Large intestine (tissue), 3 donors: ENCODE data around the gene CCDC88C. TPM values are rescaled to one million over a fixed set of nuclear protein-coding genes. Genes with fewer than 3 reads are reported as not detected.
"Not testable (repeated sequence)": the region's sequence is repeated elsewhere in the genome, so short reads cannot be mapped to it uniquely, and the experiment has no call there.

Experiments used
- DNase-seq, 2 donors: peaks; one replicate each; pipeline versions ENCODE4 v3.0.0 to v3.0.0-alpha.2; 2013
- H3K27ac ChIP-seq: one replicate; pipeline ENCODE4 v1.5.1; 2013; ENCODE audit warnings: low read length
- H3K27me3 ChIP-seq: 2 replicates; pipeline ENCODE4 v1.6.1; 2013; ENCODE audit warnings: low read length; ENCODE audit not compliant: control insufficient read depth, insufficient read depth
- H3K36me3 ChIP-seq: 2 replicates; pipeline ENCODE4 v1.6.1; 2013; ENCODE audit warnings: low read length; ENCODE audit not compliant: control insufficient read depth, insufficient read depth
- H3K4me1 ChIP-seq: one replicate; pipeline ENCODE4 v1.6.1; 2013; ENCODE audit warnings: low read length; ENCODE audit not compliant: control insufficient read depth, insufficient read depth
- H3K4me3 ChIP-seq: one replicate; pipeline ENCODE4 v1.5.1; 2013; ENCODE audit warnings: low read length
- H3K9me3 ChIP-seq: one replicate; pipeline ENCODE4 v1.6.1; 2013; ENCODE audit warnings: mild to moderate bottlenecking, low read depth, low read length, moderate library complexity; ENCODE audit not compliant: control insufficient read depth
- WGBS: methylation state at CpG from one replicate; pipeline ENCODE4 v1.1.5; 2013; ENCODE audit warnings: low lambda C conversion rate; ENCODE audit not compliant: insufficient coverage; 5-methylcytosine and 5-hydroxymethylcytosine counted together
- polyA plus RNA-seq: library from polyadenylated mRNA; unstranded; fragments of 120-200 nt; gene quantifications from one replicate; pipeline ENCODE4 v1.2.1, GENCODE V29; 2013

CCDC88C gene
- polyA plus RNA-seq, 1 donor: 28.0 TPM

- Histone ChIP-seq H3K36me3 (peaks cover 18% of the 10 kb centered on the region), H3K27me3 (no peaks in the 10 kb centered on the region), H3K4me3 (no peak overlapping the region), H3K27ac (no peak overlapping the region), H3K4me1 (peaks cover 5% of the 10 kb centered on the region), H3K9me3 (peaks cover 14% of the 10 kb centered on the region)
- DNase-seq: no peak
- WGBS: no CpG with 5 or more reads among the region's 3 CpGs
Measured at GRCh38 chr14:91231446-91231845, 186.2 kb downstream of the CCDC88C start.

DNA sequence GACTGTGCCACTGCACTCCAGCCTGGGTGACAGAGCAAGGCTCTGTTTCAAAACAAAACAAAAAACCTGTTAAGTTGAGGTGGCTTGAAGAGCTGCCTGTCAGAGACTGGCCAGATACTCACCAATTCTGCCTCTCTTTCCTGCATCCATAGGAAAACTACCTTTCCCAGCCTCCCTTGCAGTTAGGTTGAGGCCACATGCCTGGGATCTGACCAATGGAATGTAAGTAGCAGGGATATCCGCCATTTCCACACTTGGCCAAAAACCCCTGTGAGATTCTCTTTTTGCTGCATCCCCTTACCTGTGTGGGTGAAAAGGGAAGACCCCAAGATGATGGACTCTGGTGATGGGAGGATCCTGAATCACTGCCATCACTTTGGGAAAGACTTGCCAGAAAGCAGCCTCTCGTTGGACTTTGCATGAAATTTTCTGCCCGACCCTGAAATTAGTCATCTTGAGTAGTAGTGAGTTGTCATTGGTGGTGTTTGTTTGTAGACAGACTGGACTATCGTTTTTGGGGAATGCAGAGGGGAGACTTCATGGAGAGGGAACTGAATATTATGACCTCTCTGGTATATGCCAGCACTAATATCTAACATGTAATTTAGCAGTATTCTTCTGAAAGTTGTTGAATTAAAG, 187.1 kb downstream of the CCDC88C start:
- Histone ChIP-seq H3K27me3 (no peaks in the 10 kb centered on the region), H3K4me1 (no peaks in the 10 kb centered on the region), H3K36me3 (peaks cover 18% of the 10 kb centered on the region), H3K27ac (no peak overlapping the region), H3K4me3 (no peak overlapping the region), H3K9me3 (peaks cover 14% of the 10 kb centered on the region)
- WGBS: no CpG with 5 or more reads among the region's 4 CpGs
- no peak for DNase-seq

- Histone ChIP-seq H3K4me1 (no peaks in the 10 kb centered on the region), H3K27me3 (no peaks in the 10 kb centered on the region), H3K27ac (no peak overlapping the region), H3K36me3 (peaks cover 24% of the 10 kb centered on the region), H3K4me3 (no peak overlapping the region), H3K9me3 (peaks cover 14% of the 10 kb centered on the region)
- no CpG with 5 or more reads among the region's 6 CpGs for WGBS
- peak in 1 of 2 donors; percentile 29 for DNase-seq
Measured at GRCh38 chr14:91229743-91230200, 187.8 kb downstream of the CCDC88C start.

- no peak for DNase-seq
- Histone ChIP-seq H3K4me3 (no peak overlapping the region), H3K27me3 (no peaks in the 10 kb centered on the region), H3K27ac (no peak overlapping the region), H3K4me1 (no peaks in the 10 kb centered on the region), H3K36me3 (peaks cover 29% of the 10 kb centered on the region), H3K9me3 (peaks cover 7% of the 10 kb centered on the region)
- no CpG with 5 or more reads among the region's 1 CpG for WGBS
Measured at GRCh38 chr14:91229005-91229382, 188.6 kb downstream of the CCDC88C start.

- peaks cover 32% of the 10 kb centered on the region for H3K36me3 ChIP-seq
- H3K27me3 ChIP-seq: no peaks in the 10 kb centered on the region
- H3K27ac ChIP-seq: no peak overlapping the region
- no CpG with 5 or more reads among the region's 14 CpGs for WGBS
- H3K9me3 ChIP-seq: peaks cover under 1% of the 10 kb centered on the region
- no peak overlapping the region for H3K4me3 ChIP-seq
- no peaks in the 10 kb centered on the region for H3K4me1 ChIP-seq
- no peak for DNase-seq
Measured at GRCh38 chr14:91228112-91229004, 189.3 kb downstream of the CCDC88C start.

DNA sequence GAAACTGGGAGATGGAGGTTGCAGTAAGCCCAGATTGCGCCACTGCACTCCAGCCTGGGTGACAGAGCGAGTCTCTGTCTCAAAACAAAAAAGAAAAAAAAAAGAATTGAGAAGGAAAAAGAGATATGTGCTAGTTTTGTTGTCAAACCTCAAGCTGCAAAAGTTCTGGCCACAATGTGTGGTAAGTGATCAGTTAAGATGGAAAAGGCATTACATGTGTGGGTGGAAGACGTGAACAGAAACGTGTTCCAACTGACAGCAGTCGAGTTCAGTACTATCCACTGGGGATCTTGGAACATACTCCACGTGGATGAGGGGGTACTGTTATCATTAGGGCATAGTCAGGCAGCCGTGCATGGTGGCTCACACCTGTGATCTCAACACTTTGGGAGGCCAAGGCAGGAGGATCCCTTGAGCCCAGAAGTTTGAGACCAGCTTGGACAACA, 190.4 kb downstream of the CCDC88C start:
- no peaks in the 10 kb centered on the region for H3K9me3 ChIP-seq
- no CpG with 5 or more reads among the region's 7 CpGs for WGBS
- H3K27ac ChIP-seq: no peak overlapping the region
- H3K4me3 ChIP-seq: no peak overlapping the region
- no peak for DNase-seq
- H3K36me3 ChIP-seq: peaks cover 41% of the 10 kb centered on the region
- no peaks in the 10 kb centered on the region for H3K4me1 ChIP-seq
- H3K27me3 ChIP-seq: no peaks in the 10 kb centered on the region

- not testable (repeated sequence) for H3K27ac ChIP-seq, H3K27me3 ChIP-seq, H3K9me3 ChIP-seq, DNase-seq, H3K4me3 ChIP-seq, H3K4me1 ChIP-seq
- peaks cover 43% of the 10 kb centered on the region for H3K36me3 ChIP-seq
- WGBS: no CpG with 5 or more reads among the region's 4 CpGs
Measured at GRCh38 chr14:91226360-91226759, 191.3 kb downstream of the CCDC88C start.

DNA sequence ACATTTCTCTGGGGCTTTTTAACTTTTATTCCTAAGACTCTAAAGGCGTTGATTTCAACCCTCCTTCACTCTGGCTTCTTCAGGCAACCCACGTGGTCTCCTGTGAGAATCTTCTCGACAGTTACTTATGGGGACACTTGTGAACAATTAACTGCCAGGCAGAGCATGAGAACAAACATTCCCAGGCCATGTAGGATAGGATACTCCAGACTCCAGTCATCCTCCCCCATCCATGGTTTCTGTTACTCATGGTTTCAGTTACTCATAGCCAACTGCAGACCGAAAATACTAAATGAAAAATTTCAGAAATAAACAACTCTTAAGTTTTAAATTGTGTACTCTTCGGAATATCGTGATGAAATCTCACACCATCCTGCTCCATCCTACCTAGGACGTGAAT, 192.6 kb downstream of the CCDC88C start:
- H3K27me3 ChIP-seq: no peaks in the 10 kb centered on the region
- 80% methylated on average over 1 of the region's 7 CpGs for WGBS
- no peaks in the 10 kb centered on the region for H3K4me1 ChIP-seq
- H3K36me3 ChIP-seq: peaks cover 52% of the 10 kb centered on the region
- H3K9me3 ChIP-seq: no peaks in the 10 kb centered on the region
- H3K4me3 ChIP-seq: no peak overlapping the region
- no peak overlapping the region for H3K27ac ChIP-seq
- DNase-seq: no peak

DNA sequence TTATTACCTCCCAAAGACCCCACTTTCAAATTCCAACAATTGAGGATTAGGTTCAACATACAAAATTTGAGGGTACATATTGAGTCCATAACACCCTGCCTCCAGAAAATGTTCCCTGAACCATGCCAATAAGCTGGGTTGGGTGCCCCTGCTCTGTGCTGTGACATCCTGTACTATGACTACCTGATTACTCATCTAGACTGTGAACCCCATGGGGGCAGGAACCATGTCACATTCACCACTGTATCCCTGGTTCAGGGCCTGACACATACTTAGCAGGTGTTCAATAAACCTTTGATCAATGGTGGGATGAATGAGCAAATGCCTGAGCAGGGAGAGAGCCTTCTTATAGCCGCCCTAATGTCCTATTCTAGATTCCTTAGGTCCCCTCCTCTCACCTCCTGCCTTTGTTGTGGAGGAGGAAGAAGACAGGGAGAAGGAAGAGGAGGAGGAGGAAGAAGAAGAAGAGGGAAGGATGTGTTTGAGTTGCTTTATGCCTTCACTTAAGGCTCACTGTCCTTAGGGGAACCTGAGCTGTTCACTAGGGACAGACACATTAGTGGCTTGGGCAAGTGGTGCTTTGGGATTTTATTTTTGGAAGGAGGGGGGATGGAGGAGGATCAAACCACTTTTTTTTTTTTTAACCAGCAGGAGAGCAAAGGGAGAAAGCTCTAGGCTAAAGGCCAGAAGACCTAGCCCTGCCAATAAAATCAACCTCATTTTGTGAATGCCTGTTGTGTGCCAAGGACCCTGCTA, 194.4 kb downstream of the CCDC88C start:
- Histone ChIP-seq H3K4me1 (no peaks in the 10 kb centered on the region), H3K9me3 (no peaks in the 10 kb centered on the region), H3K36me3 (peaks cover 63% of the 10 kb centered on the region), H3K27ac (no peak overlapping the region), H3K4me3 (no peak overlapping the region), H3K27me3 (no peaks in the 10 kb centered on the region)
- DNase-seq: no peak
- WGBS: no CpG with 5 or more reads among the region's 1 CpG
